ENCODE data around the gene ANO5.

GRCh38 chr11:22192289-22192641 is 620 bp upstream of the ANO5 start:
- TF ChIP-seq CTCF (conservative IDR thresholded peaks at IDR 0.05; ENCODE audit: low read depth, low read length) (no peak), EZH2 (IDR thresholded peaks at IDR 0.05; ENCODE audit: borderline replicate concordance, low read depth, low read length, poor library complexity, severe bottlenecking) (no peak)

Data from A673 (cell line).